ENCODE measurements around the gene HDAC3.

DNA sequence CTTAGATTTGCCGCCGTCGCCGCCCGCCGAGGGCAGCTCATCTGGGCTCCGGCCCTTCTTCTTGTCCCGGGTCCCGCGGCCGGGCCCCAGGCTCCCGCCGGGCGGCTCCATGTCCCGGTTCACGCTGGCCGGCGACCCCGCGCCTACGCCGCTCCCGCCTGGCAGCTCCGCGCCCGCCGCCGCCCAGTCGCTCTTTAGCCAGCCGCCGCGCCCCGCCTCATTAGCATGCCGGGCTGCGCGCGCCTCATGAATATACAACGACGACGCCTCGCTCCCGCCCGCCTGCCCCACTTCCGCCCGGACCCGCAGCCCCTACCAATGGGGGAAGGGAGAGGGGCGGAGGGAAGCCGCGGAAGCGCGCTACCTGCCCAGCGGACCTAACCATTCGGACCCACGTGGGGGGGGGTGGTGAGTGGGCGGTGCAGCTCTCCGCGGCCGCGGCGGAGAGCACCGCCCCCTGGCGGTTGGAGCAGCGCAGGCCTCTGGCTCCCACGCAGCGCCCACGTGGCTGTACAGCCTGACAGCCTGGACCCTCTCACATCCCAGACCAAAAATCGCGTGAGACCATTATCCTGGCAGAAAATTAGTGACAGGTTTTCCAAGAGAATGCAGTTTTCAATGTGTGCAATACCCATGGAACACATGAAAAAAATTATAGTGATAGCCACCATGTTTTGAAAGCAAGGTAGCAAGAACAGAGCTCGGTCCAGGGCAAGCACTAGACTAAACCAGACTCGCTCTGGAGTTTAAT, 17.7 kb downstream of the HDAC3 start, which contains the start of gene DIAPH1:
- TF ChIP-seq, protein P1, sequence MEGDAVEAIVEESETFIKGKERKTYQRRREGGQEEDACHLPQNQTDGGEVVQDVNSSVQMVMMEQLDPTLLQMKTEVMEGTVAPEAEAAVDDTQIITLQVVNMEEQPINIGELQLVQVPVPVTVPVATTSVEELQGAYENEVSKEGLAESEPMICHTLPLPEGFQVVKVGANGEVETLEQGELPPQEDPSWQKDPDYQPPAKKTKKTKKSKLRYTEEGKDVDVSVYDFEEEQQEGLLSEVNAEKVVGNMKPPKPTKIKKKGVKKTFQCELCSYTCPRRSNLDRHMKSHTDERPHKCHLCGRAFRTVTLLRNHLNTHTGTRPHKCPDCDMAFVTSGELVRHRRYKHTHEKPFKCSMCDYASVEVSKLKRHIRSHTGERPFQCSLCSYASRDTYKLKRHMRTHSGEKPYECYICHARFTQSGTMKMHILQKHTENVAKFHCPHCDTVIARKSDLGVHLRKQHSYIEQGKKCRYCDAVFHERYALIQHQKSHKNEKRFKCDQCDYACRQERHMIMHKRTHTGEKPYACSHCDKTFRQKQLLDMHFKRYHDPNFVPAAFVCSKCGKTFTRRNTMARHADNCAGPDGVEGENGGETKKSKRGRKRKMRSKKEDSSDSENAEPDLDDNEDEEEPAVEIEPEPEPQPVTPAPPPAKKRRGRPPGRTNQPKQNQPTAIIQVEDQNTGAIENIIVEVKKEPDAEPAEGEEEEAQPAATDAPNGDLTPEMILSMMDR (IDR thresholded peaks at IDR 0.05) = peak; percentile 95
- TF ChIP-seq RCOR1 (IDR thresholded peaks at IDR 0.05; ENCODE audit: low read length) (peak; percentile 37; the same call in 1 of the 2 replicates), TAF1 (IDR thresholded peaks at IDR 0.05; ENCODE audit: borderline replicate concordance, low read depth, low read length) (0 out of 2 replicates have a peak, but pooled peaks have one; percentile 43), GABPA (IDR thresholded peaks at IDR 0.05; ENCODE audit: low read depth) (peak; percentile 78), ELF1 (IDR thresholded peaks at IDR 0.05) (peak; percentile 99)
